Activated CD4-positive, alpha-beta memory T cell treated with anti-CD3 and anti-CD28 coated beads, Interleukin-2, amount 10 ng/mL, durations not matched to agents 7 days and 5 days (primary cell): ENCODE data around the gene CHST11. TPM values are rescaled to one million over a fixed set of nuclear protein-coding genes. Genes with fewer than 3 reads are reported as not detected.

Source experiments
- CTCF ChIA-PET: fragments of 350-600 bp; sonication (Branson Sonifier 250); formaldehyde crosslinking; loops from one replicate; lab custom pipeline; 2021; ENCODE audit warnings: antibody characterized with exemption, inconsistent platforms; lab: Charles Lee
- POLR2A ChIA-PET: fragments of 350-600 bp; sonication (Branson Sonifier 250); formaldehyde crosslinking; loops from one replicate; lab custom pipeline; 2021; ENCODE audit warnings: antibody characterized with exemption; lab: Charles Lee
- DNase-seq: peaks from one replicate; pipeline ENCODE4 v3.0.0-alpha.2; 2020
- H3K27ac Mint-ChIP-seq: one replicate; pipeline ENCODE4 v1.8.0; 2021; ENCODE audit warnings: mild to moderate bottlenecking, mixed read lengths
- H3K27me3 Mint-ChIP-seq: one replicate; pipeline ENCODE4 v1.8.0; 2021; ENCODE audit warnings: mixed read lengths
- H3K36me3 Mint-ChIP-seq: one replicate; pipeline ENCODE4 v1.8.0; 2021; ENCODE audit warnings: low read depth, mixed read lengths
- H3K4me1 Mint-ChIP-seq: one replicate; pipeline ENCODE4 v1.8.0; 2021; ENCODE audit warnings: mixed read lengths
- H3K4me3 Mint-ChIP-seq: one replicate; pipeline ENCODE4 v1.8.0; 2021; ENCODE audit warnings: mild to moderate bottlenecking, mixed read lengths
- H3K9me3 Mint-ChIP-seq: one replicate; pipeline ENCODE4 v1.8.0; 2021; ENCODE audit warnings: mixed read lengths
- total RNA-seq, 2 experiments: library from RNA; stranded (reverse); gene quantifications; one replicate each; pipeline ENCODE4 v1.2.3, GENCODE V29; 2021

CHST11 gene
- 100 to 1,000 TPM; 124 to 125 TPM for total RNA-seq

- H3K27me3 Mint-ChIP-seq: peaks cover 4% of the 10 kb centered on the region
- no peaks in the 10 kb centered on the region for H3K9me3 Mint-ChIP-seq
- peak within 1 kb of the TSS; percentile 94 for H3K27ac Mint-ChIP-seq
- peaks cover 36% of the 10 kb centered on the region for H3K36me3 Mint-ChIP-seq
- H3K4me3 Mint-ChIP-seq: peak within 1 kb of the TSS; percentile 99
- POLR2A ChIA-PET: interaction anchor here (0.8 to 7.3 kb wide), 16 partner anchors 10 to 319 kb away, joined by 3 to 106 read pairs (median 8); partner anchors contain the start of gene NFYB
- CTCF ChIA-PET: interaction anchor here (0.9 to 5.0 kb wide), 12 partner anchors 17 to 263 kb away, joined by 3 to 30 read pairs (median 4); no protein-coding TSS in a partner anchor
- H3K4me1 Mint-ChIP-seq: peaks cover 29% of the 10 kb centered on the region
- DNase-seq: peak; percentile 84
Observed at GRCh38 chr12:104456417-104456949, at the start of gene CHST11. CHST11 (plus strand) TSS chr12:104456948.

DNA sequence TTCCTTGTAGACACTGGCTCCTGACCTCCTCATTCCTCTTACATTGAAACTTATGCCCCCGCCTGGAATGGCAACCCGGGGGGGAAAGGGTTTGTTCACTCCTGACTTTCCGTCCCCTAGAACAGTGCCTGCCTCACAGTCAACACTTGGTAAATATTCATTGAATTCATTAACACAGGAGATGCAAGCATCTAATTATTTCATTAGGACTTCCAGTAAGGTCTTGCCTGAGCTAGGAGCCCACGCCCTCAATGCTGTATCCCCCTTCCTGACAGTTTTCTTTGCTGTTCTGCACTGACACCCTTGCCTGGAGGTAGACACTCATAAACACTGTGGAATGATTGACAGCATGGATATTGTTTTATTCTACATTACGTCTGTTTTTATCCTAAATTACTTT, 49.3 kb upstream of the CHST11 start:
- DNase-seq: no peak
- H3K27ac Mint-ChIP-seq: no peak overlapping the region
- no peaks in the 10 kb centered on the region for H3K36me3 Mint-ChIP-seq
- peaks cover 5% of the 10 kb centered on the region for H3K27me3 Mint-ChIP-seq
- no peaks in the 10 kb centered on the region for H3K4me1 Mint-ChIP-seq
- no peak overlapping the region for H3K4me3 Mint-ChIP-seq
- CTCF ChIA-PET: no interaction called here
- POLR2A ChIA-PET: no interaction called here
- peaks cover 5% of the 10 kb centered on the region for H3K9me3 Mint-ChIP-seq

DNA sequence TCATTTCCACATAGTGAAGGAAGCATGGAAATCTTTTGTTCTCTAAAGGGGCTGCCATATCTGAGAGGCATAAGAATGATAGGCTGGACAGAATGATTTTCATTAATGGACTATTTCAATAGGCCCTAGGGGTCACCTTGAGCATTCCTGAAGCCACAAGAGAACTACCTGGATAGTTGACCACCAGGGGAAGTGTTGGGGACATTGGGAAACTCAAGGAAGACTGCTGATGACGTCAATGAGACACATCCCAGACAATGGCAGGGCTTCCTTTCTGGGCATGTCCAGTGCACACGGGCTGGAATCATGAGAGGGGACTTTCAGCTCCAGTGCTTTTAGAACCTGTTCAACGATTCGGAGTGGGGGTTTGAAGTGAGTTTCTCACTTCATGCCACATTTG, 48.8 kb upstream of the CHST11 start:
- no peak overlapping the region for H3K4me3 Mint-ChIP-seq
- POLR2A ChIA-PET: interaction anchor here (0.7 kb wide), 1 partner anchor 120 kb away, joined by 3 read pairs; no protein-coding TSS in a partner anchor
- no peaks in the 10 kb centered on the region for H3K4me1 Mint-ChIP-seq
- no peak overlapping the region for H3K27ac Mint-ChIP-seq
- H3K36me3 Mint-ChIP-seq: no peaks in the 10 kb centered on the region
- CTCF ChIA-PET: no interaction called here
- H3K27me3 Mint-ChIP-seq: peaks cover 5% of the 10 kb centered on the region
- H3K9me3 Mint-ChIP-seq: peaks cover 5% of the 10 kb centered on the region
- no peak for DNase-seq

DNA sequence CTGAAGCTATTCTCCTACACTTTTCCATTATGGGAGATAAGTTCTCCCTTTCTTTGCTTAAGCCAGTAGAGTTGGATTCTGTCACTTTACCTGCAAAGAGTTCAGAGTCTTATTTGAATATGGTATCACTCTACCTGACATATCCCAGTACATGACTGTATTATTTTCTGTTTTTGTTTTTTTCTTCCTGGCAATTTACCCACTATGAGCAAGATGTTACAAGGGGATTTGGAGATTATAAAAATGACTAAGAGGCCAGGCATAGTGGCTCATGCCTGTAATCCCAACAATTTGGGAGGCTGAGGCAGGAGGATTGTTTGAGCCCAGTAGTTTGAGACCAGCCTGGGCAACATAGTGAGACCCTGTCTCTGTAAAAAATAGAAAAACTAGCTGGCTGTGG, 46.4 kb upstream of the CHST11 start:
- Mint-ChIP-seq H3K27ac (no peak overlapping the region), H3K4me1 (no peaks in the 10 kb centered on the region), H3K4me3 (no peak overlapping the region), H3K9me3 (peaks cover 5% of the 10 kb centered on the region), H3K27me3 (peaks cover 5% of the 10 kb centered on the region), H3K36me3 (no peaks in the 10 kb centered on the region)
- ChIA-PET CTCF (interaction anchor here (1.4 kb wide), 1 partner anchor 29 kb away, joined by 5 read pairs; no protein-coding TSS in a partner anchor), POLR2A (no interaction called here)
- no peak for DNase-seq

DNA sequence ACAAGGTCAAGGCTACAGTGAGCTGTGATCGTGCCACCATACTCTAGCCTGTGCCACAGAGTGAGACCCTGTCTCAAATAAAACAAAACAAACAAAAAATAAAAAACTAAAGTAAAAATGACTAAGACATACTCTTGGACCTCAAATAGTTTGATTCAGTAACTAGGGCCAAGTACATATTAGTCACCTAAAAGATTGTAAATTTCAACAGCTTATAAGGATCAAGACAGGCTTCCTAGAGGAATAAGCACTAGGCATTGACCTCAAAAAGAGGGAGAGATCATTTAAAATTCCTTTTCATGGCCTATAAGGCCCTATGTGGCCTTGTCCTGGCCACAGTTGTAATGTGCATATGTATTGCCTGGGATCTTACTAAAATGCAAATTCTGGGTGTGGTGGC, 46.0 kb upstream of the CHST11 start:
- CTCF ChIA-PET: interaction anchor here (1.4 kb wide), 1 partner anchor 29 kb away, joined by 5 read pairs; no protein-coding TSS in a partner anchor

DNA sequence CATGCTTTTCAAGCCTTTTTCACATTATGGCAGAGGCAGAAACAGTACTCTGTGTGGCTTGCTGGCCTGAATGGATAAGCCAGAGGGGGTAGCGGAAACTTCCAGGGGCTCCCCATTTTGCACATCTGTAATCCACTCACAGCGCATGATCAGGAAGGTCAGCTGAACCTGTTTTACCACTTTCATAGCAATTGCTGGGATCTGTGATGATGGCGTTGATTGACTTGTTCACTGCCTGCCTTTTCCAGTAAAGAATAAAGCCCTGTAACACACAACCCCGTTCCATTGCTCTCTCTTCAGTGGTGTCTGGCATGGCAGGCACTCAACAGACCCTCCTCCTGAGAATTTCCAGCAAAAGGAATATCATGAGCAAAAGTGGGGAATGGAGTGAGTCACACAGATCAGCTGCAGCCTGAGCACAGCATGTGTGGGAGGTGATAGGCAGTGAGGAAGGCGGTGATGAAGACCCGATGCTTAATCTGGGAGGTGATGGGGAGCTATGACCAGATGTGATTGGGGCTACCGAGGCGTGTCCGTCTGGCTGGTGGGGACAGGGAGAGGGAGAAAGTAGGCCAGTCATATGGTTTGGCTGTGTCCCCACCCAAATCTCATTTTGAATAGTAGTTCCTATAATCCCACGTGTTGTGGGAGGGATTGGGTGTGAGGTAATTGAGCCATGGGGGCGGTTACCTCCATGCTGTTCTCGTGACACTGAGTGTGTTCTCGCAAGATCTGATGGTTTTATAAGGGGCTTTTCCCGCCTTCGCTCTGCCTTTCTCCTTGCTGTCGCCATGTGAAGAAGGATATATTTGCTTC, 44.7 kb upstream of the CHST11 start:
- ChIA-PET POLR2A (no interaction called here), CTCF (no interaction called here)

More for the DNA sequence above, 46.0 kb upstream of the CHST11 start:
- H3K27me3 Mint-ChIP-seq: peaks cover 5% of the 10 kb centered on the region
- DNase-seq: no peak
- POLR2A ChIA-PET: no interaction called here
- H3K9me3 Mint-ChIP-seq: peaks cover 5% of the 10 kb centered on the region
- no peak overlapping the region for H3K4me3 Mint-ChIP-seq
- no peaks in the 10 kb centered on the region for H3K4me1 Mint-ChIP-seq
- no peak overlapping the region for H3K27ac Mint-ChIP-seq
- H3K36me3 Mint-ChIP-seq: no peaks in the 10 kb centered on the region

GRCh38 chr12:104412681-104413080, 44.1 kb upstream of the CHST11 start:
- H3K4me1 Mint-ChIP-seq: no peaks in the 10 kb centered on the region
- H3K36me3 Mint-ChIP-seq: no peaks in the 10 kb centered on the region
- ChIA-PET POLR2A (no interaction called here), CTCF (no interaction called here)
- peaks cover 5% of the 10 kb centered on the region for H3K9me3 Mint-ChIP-seq
- DNase-seq: no peak
- no peak overlapping the region for H3K27ac Mint-ChIP-seq
- no peak overlapping the region for H3K4me3 Mint-ChIP-seq
- H3K27me3 Mint-ChIP-seq: peaks cover under 1% of the 10 kb centered on the region

More for the DNA sequence above, 44.7 kb upstream of the CHST11 start:
- Mint-ChIP-seq H3K36me3 (no peaks in the 10 kb centered on the region), H3K4me1 (no peaks in the 10 kb centered on the region), H3K9me3 (peaks cover 5% of the 10 kb centered on the region), H3K4me3 (no peak overlapping the region), H3K27me3 (peaks cover 5% of the 10 kb centered on the region), H3K27ac (no peak overlapping the region)
- DNase-seq: no peak

DNA sequence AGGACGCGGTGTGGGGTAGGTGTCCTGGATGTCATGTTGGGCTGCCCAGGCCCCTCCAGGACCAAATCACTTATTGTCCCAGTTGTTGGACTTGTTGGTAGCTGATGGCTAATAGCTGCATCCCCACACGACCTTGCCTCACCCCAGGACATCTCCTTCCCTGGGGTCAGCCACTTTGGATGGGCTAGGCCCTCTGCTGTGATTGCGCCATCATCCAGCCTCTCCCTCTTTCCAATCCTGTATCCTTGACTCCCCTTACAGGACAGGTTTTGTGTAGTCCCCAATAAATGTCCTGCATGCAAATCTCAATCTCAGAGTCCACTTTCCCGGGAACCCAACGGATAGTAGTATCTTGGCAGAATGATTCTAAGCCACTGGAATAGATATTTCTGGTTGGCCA, 43.4 kb upstream of the CHST11 start:
- no peak overlapping the region for H3K4me3 Mint-ChIP-seq
- DNase-seq: no peak
- no peaks in the 10 kb centered on the region for H3K36me3 Mint-ChIP-seq
- H3K9me3 Mint-ChIP-seq: peaks cover 5% of the 10 kb centered on the region
- no peak overlapping the region for H3K27ac Mint-ChIP-seq
- POLR2A ChIA-PET: no interaction called here
- H3K27me3 Mint-ChIP-seq: no peaks in the 10 kb centered on the region
- no peaks in the 10 kb centered on the region for H3K4me1 Mint-ChIP-seq
- CTCF ChIA-PET: no interaction called here

- POLR2A ChIA-PET: no interaction called here
- peaks cover 3% of the 10 kb centered on the region for H3K27me3 Mint-ChIP-seq
- no peaks in the 10 kb centered on the region for H3K4me1 Mint-ChIP-seq
- H3K9me3 Mint-ChIP-seq: peaks cover 5% of the 10 kb centered on the region
- no peak overlapping the region for H3K4me3 Mint-ChIP-seq
- CTCF ChIA-PET: no interaction called here
- no peaks in the 10 kb centered on the region for H3K36me3 Mint-ChIP-seq
- DNase-seq: no peak
- H3K27ac Mint-ChIP-seq: no peak overlapping the region
Observed at GRCh38 chr12:104414581-104415341, 42.0 kb upstream of the CHST11 start.

DNA sequence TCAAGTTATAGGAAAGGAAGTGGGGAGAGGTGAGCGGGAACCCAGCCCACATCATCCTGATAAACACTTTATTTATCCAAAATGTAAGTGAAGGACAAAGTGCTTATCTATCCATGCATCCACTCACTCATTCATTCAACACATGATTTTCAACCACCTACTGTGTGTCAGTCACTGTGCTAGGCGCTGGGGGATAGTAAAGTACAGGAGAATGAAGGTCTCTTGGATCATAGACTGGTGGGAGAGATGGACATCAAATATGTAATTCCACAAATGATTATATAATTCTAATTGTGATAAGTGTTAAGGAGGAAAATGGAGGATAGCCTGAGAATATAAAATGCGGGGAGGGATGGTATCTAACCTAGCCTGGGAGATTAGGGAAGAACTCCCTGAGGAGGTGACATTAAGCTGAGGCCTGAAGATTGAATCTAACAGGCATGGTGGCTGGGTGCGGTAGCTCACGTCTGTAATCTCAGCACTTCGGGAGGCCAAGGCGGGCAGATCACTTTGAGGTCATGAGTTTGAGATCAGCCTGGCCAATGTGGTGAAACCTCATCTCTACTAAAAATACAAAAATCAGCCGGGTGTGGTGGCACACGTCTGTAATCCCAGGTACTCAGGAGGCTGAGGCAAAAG, 41.3 kb upstream of the CHST11 start:
- CTCF ChIA-PET: no interaction called here
- POLR2A ChIA-PET: no interaction called here
- Mint-ChIP-seq H3K36me3 (no peaks in the 10 kb centered on the region), H3K27me3 (peaks cover 3% of the 10 kb centered on the region), H3K27ac (no peak overlapping the region), H3K4me3 (no peak overlapping the region), H3K4me1 (no peaks in the 10 kb centered on the region), H3K9me3 (peaks cover 5% of the 10 kb centered on the region)
- no peak for DNase-seq

GRCh38 chr12:104416136-104416535, 40.6 kb upstream of the CHST11 start:
- CTCF ChIA-PET: no interaction called here
- POLR2A ChIA-PET: no interaction called here
- H3K36me3 Mint-ChIP-seq: no peaks in the 10 kb centered on the region
- DNase-seq: no peak
- peaks cover 5% of the 10 kb centered on the region for H3K9me3 Mint-ChIP-seq
- H3K27ac Mint-ChIP-seq: no peak overlapping the region
- peaks cover 3% of the 10 kb centered on the region for H3K27me3 Mint-ChIP-seq
- no peak overlapping the region for H3K4me3 Mint-ChIP-seq
- peaks cover 4% of the 10 kb centered on the region for H3K4me1 Mint-ChIP-seq

DNA sequence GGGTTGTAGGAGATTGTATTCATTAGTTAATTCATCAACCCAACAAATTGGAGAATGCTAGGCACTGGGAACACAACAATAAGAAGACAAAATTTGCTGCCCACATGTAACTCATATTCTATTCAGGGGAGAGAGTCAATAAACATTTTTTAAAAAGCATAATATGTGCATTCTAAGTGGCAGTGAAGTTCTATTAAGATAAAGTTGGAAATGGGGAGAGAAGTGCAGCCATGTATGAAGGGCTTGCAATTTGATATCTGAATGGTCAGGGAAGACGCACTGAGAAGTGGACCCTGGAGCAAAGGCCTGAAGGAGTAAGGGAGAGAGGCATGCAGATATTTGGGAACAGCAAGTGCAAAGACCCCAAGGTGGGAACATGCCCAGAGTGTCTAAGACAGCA, 40.2 kb upstream of the CHST11 start:
- ChIA-PET POLR2A (no interaction called here), CTCF (no interaction called here)
- Mint-ChIP-seq H3K4me1 (peaks cover 7% of the 10 kb centered on the region), H3K4me3 (no peak overlapping the region), H3K27ac (no peak overlapping the region), H3K36me3 (no peaks in the 10 kb centered on the region), H3K9me3 (peaks cover 5% of the 10 kb centered on the region), H3K27me3 (peaks cover 3% of the 10 kb centered on the region)
- DNase-seq: no peak
